Measurements from ENCODE around the gene CEBPG.

Gene CEBPG

GRCh38 chr19:33373453-33374235 is at the start of gene CEBPG:
TSS of gene CEBPG (plus strand) at chr19:33373709. CDS start at chr19:33379240, 5,531 bp downstream.
- DNase-seq (ENCODE audit: low read depth in 2 of 2) = peak; percentile 85 to 86

GRCh38 chr19:33324628-33325027 is 48.9 kb upstream of the CEBPG start:
- no peak for DNase-seq (ENCODE audit: low read depth in 2 of 2)

- no peak for DNase-seq (ENCODE audit: low read depth in 2 of 2)
These were observed 47.6 kb upstream of the CEBPG start for GRCh38 chr19:33325920-33326319.

DNA sequence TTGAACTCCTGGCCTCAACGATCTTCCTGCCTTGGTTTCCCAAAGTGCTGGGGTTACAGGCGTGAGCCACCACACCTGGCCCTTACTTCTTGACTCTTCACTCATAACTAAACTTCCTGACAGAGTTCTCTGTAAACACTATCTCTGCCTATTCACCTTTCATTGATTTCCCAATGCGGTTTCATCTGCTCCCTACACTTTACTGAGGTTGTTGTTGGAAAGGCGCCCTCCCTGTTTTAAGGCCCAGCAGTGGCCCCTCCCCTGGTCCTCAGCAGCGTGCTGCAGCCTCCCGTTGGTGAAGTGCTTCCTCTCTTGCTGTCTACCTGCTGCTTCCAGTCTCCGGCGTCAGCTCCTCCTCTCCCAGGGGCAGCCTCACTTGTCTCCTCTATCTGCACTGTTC is 44.4 kb upstream of the CEBPG start:
- DNase-seq (ENCODE audit: low read depth in 2 of 2) = no peak

DNA sequence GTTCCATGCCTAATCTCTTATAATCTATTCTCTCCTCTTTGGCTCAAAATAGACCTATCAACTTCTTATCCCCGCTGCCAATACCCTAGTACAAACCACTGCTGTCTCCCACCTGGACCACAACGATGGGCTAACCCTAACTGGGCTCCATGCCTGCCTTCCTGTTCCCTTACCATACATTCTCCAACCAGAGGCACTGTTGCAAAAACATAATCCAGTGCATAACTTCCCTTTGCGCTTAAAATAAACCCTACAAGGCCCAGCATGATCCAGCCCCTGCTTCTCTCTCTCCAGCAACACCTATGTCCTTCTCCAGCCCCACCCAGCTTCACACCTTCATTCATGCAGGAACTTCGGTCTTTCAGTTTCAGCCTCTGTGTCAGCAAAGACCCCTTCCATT is 43.8 kb upstream of the CEBPG start:
- no peak for DNase-seq (ENCODE audit: low read depth in 2 of 2)

DNA sequence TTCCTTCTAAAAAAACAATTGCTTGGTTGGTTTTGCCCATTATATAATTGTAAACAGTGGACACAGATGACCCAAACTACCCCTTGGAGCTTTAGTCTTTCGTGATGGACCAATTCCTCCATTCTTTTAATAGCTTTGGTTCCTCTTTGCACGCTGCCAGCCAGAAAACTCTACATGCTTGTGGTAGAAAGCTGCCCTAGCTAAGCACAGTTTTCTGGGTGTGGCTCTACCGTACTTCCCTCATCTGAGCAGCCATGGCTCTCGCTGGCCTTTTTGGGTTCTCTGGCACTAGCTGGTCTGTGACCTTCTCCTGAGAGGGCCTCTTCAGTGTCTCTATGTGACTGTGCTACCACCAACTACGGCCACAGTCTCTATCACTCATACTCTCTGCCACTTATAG is 41.3 kb upstream of the CEBPG start:
- DNase-seq (ENCODE audit: low read depth in 2 of 2) = no peak

GRCh38 chr19:33333151-33333550 is 40.4 kb upstream of the CEBPG start:
- no peak for DNase-seq (ENCODE audit: low read depth in 2 of 2)

GRCh38 chr19:33333642-33334041 is 39.9 kb upstream of the CEBPG start:
- no peak for DNase-seq (ENCODE audit: low read depth in 2 of 2)

DNA sequence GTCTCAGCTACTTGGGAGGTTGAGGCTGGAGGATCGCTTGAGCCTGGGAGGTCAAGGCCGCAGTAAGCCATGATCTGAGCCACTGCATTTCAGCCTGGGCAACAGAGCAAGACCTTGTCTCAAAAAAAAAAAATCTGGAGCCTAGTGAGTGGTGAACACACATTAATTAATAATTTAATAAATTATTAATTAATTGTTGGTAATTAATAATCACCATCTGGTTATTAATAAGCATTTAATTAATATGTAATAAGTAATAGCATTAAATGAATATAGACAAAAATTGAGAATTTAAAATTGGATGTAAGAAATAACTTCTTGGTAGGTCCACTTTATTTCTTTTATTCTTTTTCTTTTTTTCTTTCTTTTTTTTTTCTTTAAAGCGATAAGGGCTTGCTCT is 39.2 kb upstream of the CEBPG start:
- DNase-seq (ENCODE audit: low read depth in 2 of 2) = no peak

DNA sequence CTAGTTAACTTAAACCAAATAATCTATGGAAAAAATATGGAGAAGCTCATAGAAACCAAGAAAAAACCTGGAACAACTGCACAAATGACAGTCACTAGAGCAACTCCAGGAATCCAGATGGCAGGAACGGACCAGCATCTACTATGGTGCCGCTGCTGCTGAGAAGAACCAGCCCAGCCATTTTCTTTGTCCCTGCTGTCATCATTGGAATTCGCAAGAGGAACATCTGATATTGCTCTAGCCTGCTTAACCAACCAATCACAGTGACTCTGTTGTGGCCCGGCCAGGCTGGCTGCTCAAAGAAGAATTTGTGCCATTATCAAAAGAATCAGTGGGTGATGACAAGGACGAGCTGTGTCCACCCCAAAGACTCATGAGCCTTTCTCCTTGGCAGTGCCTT is 38.1 kb upstream of the CEBPG start:
- DNase-seq (ENCODE audit: low read depth in 2 of 2) = no peak

DNA sequence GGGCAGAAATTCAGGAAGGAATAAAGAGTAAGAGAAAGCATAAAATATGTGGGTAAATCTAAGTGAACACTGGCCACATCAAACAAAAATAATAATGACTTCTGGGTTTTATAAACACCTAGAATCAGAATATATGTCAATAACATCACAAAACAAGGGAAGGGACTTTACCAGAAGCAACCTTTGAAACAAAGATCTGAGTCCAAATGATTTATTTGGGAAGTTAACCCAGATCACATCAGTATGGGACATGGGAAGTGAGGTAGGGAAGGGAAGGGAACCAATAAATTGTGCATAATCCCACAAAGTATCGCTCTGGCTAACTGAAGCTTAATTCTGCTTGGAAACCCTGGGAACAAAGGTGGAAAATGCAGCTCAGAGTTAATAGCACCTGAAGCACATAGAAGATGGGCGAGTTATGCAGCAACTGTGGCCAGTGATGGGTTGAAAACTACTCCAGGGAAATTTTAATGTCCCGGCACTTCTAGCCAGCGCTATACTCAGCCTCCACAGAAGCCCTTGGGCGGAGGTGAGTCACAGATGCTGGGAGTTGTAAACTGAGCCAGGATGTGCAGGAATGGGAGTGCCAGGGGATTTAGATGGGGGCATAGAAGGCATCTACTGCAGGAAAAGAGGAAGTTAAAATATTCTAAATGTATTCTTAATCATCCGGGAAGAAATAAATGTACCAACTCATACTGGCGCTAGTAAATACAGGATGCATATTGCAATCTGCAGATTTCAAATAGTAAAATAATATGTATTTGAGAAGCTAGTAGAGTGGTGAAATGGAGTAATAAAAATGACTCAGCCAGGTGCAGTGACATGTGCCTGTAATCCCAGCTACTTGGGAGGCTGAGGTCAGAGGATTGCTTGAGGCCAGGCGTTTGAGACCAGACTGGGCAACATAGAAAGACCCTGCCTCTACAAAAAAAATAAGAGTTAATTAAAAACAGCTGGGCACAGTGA is 34.2 kb upstream of the CEBPG start:
- no peak for DNase-seq (ENCODE audit: low read depth in 2 of 2)

- no peak for DNase-seq (ENCODE audit: low read depth in 2 of 2)
These were observed 32.5 kb upstream of the CEBPG start for GRCh38 chr19:33340991-33341390.

DNA sequence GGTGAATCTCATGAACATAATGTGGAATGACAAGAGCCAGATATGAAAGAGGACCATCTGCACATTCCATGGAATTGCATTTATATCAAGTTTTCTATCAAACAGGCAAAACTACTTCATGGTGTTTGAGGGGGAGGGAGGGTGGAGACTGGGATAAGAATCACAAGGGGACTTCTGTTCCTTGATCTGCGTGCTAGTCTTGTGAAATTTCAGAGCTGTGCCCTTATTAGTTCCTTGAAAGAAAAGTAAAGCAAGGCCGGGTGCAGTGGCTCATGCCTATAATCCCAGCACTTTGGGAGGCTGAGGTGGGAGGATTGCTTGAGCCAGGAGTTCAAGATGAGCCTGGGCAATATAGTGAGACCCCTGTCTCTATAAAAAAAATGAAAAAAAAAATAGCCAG is 30.2 kb upstream of the CEBPG start:
- no peak for DNase-seq (ENCODE audit: low read depth in 2 of 2)

GRCh38 chr19:33343859-33344572 is 29.5 kb upstream of the CEBPG start:
- no peak for DNase-seq (ENCODE audit: low read depth in 2 of 2)

GRCh38 chr19:33344573-33344925 is 29.0 kb upstream of the CEBPG start:
- no peak for DNase-seq (ENCODE audit: low read depth in 2 of 2)

- DNase-seq (ENCODE audit: low read depth in 2 of 2) = no peak
These were observed 28.3 kb upstream of the CEBPG start for GRCh38 chr19:33345163-33345562.

GRCh38 chr19:33346665-33347064 is 26.8 kb upstream of the CEBPG start:
- no peak for DNase-seq (ENCODE audit: low read depth in 2 of 2)

- DNase-seq (ENCODE audit: low read depth in 2 of 2) = no peak
These were observed 26.2 kb upstream of the CEBPG start for GRCh38 chr19:33347300-33347699.

GRCh38 chr19:33348301-33349010 is 25.1 kb upstream of the CEBPG start:
- DNase-seq (ENCODE audit: low read depth in 2 of 2) = no peak

DNA sequence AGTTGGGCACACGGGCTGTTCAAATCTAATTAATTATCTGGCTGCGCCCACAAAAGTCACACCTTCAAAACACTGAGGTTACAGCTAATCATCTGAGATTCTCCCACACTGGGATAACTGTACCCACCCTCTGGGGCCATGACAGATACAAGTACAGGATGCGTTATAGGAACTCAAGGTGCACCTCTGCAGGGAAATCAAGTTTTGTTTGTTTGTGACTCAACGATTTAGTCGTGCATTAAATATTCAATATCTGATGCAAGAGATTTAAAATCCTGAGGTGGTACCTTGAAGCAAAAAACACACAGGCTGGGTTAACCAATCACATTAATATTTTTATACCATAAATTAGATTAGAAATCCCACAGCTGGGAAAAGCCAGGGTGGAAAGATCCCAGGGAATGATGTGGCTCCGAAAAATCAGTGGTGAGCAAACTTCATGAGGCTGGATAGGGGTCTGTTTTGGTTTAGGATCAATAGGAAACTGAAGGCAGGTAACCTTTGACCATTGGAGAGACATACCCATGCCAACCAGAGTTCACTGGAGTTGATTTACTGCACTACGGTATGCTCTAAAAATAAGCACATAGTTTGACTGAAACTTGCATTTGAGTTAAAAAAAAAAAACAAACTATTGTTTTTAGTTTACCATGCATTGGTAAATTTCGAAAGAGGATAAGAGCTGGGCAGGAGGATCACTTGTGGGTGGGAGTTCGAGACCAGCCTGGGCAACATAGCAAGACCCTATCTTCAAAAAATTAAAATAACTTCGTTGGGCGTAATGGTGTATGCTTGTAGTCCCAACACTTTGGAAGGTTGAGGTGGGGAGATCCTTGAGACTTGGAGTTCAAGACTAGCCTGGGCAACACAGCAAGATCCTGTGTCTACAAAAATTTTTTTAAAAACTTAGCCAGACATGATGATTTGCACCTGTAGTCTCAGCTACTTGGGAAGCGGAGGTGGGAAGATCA is 23.9 kb upstream of the CEBPG start:
- no peak for DNase-seq (ENCODE audit: low read depth in 2 of 2)
